GM18951 (cell line): ENCODE data around the gene LARGE1.

Experiments
- POLR2A ChIP-seq: IDR thresholded peaks from 4 replicates; pipeline ENCODE4 v1.6.1; 2011; ENCODE audit warnings: mild to moderate bottlenecking; ENCODE audit not compliant: insufficient read length, insufficient read depth; ENCODE audit errors: extremely low read depth
- in situ Hi-C: fragments of 300-500 bp; cut with MboI; formaldehyde crosslinking; loops from one replicate; pipeline ENCODE4 v1.12.0; 2022; ENCODE audit warnings: low sequenced_read_pairs, mixed read lengths, inconsistent platforms; ENCODE audit not compliant: unreplicated experiment

The LARGE1 gene

DNA sequence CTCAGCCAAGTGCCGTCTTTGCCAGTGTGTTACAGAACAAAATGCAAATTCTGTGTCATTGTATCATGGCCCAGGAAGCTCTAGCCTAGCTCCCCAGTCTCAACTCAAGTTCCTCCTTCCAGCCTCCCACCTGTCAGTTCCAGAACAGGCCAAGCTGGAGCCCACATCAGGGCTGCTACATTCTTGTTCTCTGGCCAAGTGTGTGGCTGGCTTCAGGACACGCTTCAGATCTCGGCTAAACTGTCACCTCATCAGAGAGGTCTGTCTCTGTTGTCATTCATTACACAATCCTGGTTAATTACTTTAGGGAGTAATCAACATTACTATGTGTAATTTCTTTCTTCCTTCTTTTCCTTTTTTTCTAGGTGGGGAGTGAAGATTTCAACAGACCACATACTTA, 515.1 kb downstream of the LARGE1 start:
- in situ Hi-C loops: no loop called here
- no peak for TF ChIP-seq POLR2A

GRCh38 chr22:33404723-33405122, 515.6 kb downstream of the LARGE1 start:
- TF ChIP-seq POLR2A: no peak
- in situ Hi-C loops: no loop called here

- in situ Hi-C loops: no loop called here
- no peak for TF ChIP-seq POLR2A
Observed at GRCh38 chr22:33402325-33402724, 518.0 kb downstream of the LARGE1 start.

DNA sequence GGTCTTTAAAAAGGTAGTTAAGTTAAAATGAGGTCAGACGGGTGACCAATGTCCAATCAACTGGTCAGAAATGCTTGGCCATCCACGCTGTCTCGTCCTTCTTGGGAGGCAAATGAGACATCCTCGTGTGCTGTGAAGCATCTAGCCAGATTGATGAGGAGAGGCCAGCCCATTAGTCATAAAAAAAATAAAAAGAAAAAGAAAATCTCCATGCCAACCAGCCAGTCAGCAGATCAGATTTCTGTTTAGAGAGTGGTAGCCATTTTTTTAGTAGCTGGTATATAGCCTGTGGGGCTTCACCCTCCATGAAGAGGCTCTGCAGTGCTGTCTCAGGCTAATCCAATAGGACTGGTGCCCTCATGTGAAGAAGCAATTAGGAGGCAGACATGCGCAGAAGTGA, 519.0 kb downstream of the LARGE1 start:
- in situ Hi-C loops: no loop called here
- no peak for TF ChIP-seq POLR2A

DNA sequence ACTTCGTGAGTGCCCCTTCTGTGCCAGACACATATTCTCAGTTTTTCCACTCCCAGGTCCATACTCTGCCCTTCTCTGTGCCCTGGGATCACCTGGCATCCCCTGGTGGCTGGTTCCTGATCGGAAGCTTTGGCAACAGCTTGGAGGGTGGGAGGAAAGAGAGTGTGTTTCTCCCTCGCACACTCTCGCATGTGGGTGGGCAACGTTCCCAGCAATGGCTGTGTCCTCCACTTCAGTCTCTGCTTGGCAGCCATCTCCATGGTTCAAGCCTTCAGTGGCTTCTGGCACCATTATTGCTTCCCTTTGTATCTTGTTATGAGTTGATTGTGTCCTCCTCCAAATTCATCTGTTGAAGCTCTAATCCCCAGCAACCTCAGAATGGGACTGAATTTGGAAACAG, 519.4 kb downstream of the LARGE1 start:
- in situ Hi-C loops: no loop called here
- TF ChIP-seq POLR2A: no peak

DNA sequence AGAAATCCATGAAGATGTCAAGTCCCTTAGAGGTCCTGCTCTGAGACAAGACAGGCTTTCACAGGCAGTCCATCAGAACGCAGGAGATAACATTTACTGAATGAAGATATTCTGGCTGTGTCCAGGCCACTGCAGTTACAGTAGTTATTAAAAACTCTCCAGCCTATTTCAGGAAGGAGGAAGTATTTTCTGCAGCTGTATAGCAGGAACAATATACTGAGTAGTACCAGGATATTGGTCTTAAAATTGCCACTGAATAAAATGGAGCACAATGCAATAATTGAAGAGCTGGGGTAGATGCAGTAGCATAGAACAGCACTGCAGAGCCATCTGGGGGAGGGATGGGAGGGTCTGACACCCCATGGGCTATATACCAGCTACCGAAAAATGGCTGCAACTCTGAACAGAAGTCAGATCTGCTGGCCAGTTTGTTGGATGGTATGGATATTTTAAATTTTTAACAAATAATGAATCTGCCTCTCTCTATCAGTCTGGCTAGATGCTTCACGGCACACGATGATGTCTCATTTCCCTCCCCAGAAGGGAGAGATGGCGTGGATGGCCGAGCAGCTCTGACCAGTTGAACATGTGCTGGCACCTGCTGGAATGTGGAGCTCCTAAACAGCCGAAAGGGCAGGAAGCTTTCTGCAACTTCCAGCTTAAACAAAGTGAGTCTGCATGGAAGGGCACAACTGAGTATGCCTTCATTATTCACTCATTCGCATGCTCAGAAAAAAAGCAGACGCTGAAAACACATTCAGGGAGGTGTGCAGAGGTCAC, 520.0 kb downstream of the LARGE1 start:
- in situ Hi-C loops: no loop called here
- TF ChIP-seq POLR2A: no peak

- TF ChIP-seq POLR2A: no peak
- in situ Hi-C loops: no loop called here
Observed at GRCh38 chr22:33397381-33397907, 522.8 kb downstream of the LARGE1 start.

DNA sequence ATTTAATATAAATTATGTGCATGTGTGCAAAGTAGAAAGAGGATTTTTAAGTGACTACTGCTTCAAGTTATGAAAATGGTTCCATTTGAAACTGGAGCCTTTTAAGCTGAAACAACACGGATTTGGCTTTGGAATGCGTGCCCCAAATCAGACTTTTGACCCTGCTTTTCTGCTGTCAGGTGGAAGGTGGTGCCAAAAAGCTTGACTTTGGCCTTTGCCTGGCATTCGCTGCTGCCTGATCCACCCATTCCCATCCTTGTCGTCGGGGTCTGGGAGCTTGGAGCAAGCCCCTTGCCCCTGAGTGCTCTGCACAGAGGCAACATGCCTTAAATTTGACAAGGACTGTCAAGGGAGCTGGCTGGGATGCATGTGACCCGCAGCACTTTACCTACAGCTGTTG, 526.8 kb downstream of the LARGE1 start:
- in situ Hi-C loops: no loop called here
- TF ChIP-seq POLR2A: no peak

DNA sequence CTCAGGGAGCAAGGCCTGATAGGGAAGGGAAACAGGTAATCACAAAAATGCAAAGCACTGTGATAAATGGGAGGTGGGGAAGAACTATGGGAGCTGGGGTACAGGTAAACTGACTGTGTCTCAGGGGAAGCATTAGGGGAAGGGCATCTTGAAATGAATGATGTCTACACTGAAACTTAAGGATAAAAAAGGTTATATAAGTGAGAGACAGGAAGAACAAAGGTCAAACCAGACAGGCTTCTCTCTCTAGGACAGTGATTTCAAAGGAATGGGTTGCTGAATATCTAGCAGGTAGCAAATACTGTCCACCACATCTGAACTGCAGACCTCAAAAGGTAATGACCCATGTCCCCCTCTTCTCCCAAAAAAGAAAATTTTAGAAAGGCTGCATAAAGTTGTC, 529.0 kb downstream of the LARGE1 start:
- in situ Hi-C loops: no loop called here

GRCh38 chr22:33389936-33390335, 530.3 kb downstream of the LARGE1 start:
- TF ChIP-seq POLR2A: no peak
- in situ Hi-C loops: no loop called here

More for the DNA sequence above, 529.0 kb downstream of the LARGE1 start:
- TF ChIP-seq POLR2A: no peak

DNA sequence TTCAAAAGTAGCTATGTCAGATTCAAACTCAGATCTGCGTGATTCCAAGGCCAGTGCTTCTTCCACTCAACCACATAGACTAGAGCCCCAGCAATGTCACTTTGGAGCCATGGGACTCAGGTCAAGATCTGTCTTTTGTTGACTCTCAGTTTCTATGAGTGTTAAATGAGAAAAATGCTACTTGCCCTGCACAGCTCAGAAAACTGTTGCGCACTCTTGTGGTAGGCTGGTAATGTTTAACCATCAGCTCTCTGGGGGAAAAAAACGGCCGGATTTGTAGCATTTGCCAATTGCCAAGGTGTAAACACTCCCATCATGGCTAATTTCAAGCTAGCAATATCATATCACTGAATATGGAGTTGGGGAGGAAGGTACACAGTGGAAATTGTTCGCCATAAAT, 534.0 kb downstream of the LARGE1 start:
- in situ Hi-C loops: no loop called here

GRCh38 chr22:33385611-33386010, 534.7 kb downstream of the LARGE1 start:
- in situ Hi-C loops: no loop called here
- TF ChIP-seq POLR2A: no peak

More for the DNA sequence above, 534.0 kb downstream of the LARGE1 start:
- TF ChIP-seq POLR2A: no peak

DNA sequence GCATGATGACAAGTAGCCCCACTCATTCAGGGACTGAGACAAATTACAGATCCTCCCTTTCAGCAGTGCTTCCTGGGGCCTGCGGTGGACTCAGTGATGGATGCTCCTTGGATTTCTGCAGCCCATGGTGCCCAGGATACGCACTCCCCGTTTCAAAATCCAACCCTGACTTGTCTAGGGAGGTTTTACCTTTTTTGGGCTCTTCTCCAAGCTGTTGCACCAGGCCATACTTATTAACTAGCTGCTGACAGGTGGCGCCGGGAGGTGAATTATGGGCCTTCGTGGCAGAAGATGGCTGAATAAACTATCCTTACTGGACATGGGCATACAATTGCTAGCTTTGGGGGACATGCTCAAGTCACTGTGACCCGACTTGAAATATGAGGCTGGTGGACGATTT, 537.8 kb downstream of the LARGE1 start:
- no peak for TF ChIP-seq POLR2A

More for the DNA sequence above, 537.8 kb downstream of the LARGE1 start:
- in situ Hi-C loops: no loop called here
